GM12878 (cell line): Measurements from ENCODE around the gene AKR1B15. TPM values are rescaled to one million over a fixed set of nuclear protein-coding genes. Genes with fewer than 3 reads are reported as not detected.

Experiments
- ATAC-seq: fragments of 200-7000 bp; cut with Tn5 transposase; 3 replicates; pipeline ENCODE4 v1.9.1; 2020; ENCODE audit warnings: mild to moderate bottlenecking, moderate library complexity
- BruUV-seq: library from RNA; stranded (reverse); fragments of 400-500 nt; replicated peaks from 2 replicates; lab custom pipeline; 2021; lab: Mats Ljungman, UMichigan
- CTCF ChIA-PET: fragments of 300-600 bp; sonication (Branson Sonifier 250); formaldehyde crosslinking; extraction: SDS; loops from one replicate; lab custom pipeline; 2021; ENCODE audit warnings: inconsistent platforms; lab: Yijun Ruan, JAX
- POLR2A ChIA-PET: fragments of 350-600 bp; formaldehyde crosslinking; extraction: SDS; loops from one replicate; lab custom pipeline; 2021; ENCODE audit warnings: inconsistent platforms; lab: Charles Lee
- RAD21 ChIA-PET: fragments of 300-600 bp; sonication (Branson Sonifier 250); formaldehyde crosslinking; loops from one replicate; lab custom pipeline; 2023; ENCODE audit warnings: antibody characterized with exemption; ENCODE audit not compliant: unreplicated experiment; lab: Charles Lee
- SMC1A ChIA-PET: fragments of 300-600 bp; sonication (Branson Sonifier 250); formaldehyde crosslinking; loops from one replicate; lab custom pipeline; 2023; ENCODE audit not compliant: unreplicated experiment, uncharacterized antibody; lab: Charles Lee
- DNase-seq: peaks from one replicate; pipeline ENCODE4 v3.0.0-alpha.2; 2011; ENCODE audit warnings: low read depth, low spot score
- FAIRE-seq: peaks from 3 replicates; lab custom pipeline; 2011; peaks lifted over from hg19 to GRCh38; lab: Jason Lieb, UNC
- H2AFZ ChIP-seq: 2 replicates; pipeline ENCODE4 v1.6.0; 2011; ENCODE audit warnings: low read depth, low read length, control low read depth; ENCODE audit not compliant: control insufficient read depth
- H3K27ac ChIP-seq: 2 replicates; pipeline ENCODE4 v1.5.1; 2011; ENCODE audit warnings: control low read depth; ENCODE audit not compliant: control insufficient read depth, insufficient read depth
- H3K27me3 ChIP-seq, 2 experiments: replicated peaks in 1 of 2; 2 replicates each; pipeline versions ENCODE4 v1.6.0 to v1.6.1; 2011; ENCODE audit warnings: low read length in 1 of 2; ENCODE audit not compliant: control insufficient read depth in 2 of 2, insufficient read depth in 2 of 2
- H3K36me3 ChIP-seq, 2 experiments: 2 replicates each; pipeline ENCODE4 v1.5.1; 2011; ENCODE audit warnings: low read length in 1 of 2; ENCODE audit not compliant: control insufficient read depth in 2 of 2, insufficient read depth in 2 of 2
- H3K4me1 ChIP-seq: 2 replicates; pipeline ENCODE4 v1.6.1; 2011; ENCODE audit warnings: mild to moderate bottlenecking, low read length, moderate library complexity, mixed read lengths; ENCODE audit not compliant: control insufficient read depth, insufficient read depth
- H3K4me2 ChIP-seq: 2 replicates; pipeline ENCODE4 v1.6.0; 2011; ENCODE audit warnings: control low read depth; ENCODE audit not compliant: control insufficient read depth, insufficient read depth
- H3K4me3 ChIP-seq: fragments of 200-600 bp; sonication (generic); 2 replicates; pipeline ENCODE4 v1.5.1; 2016
- H3K79me2 ChIP-seq: 2 replicates; pipeline ENCODE4 v1.6.0; 2011; ENCODE audit warnings: low read length; ENCODE audit not compliant: control insufficient read depth, insufficient read depth
- H3K9ac ChIP-seq: 2 replicates; pipeline ENCODE4 v1.8.0; 2011; ENCODE audit warnings: low read length, control low read depth, mixed read lengths; ENCODE audit not compliant: control insufficient read depth, insufficient read depth
- H3K9me3 ChIP-seq: replicated peaks from 3 replicates; pipeline ENCODE4 v1.5.1; 2011; ENCODE audit warnings: mild to moderate bottlenecking, low read length; ENCODE audit not compliant: control insufficient read depth, insufficient read depth
- H4K20me1 ChIP-seq: 2 replicates; pipeline ENCODE4 v1.6.0; 2011; ENCODE audit not compliant: control insufficient read depth, insufficient read depth
- CHD1 ChIP-seq: IDR thresholded peaks from 2 replicates; pipeline ENCODE4 v1.6.1; 2012; ENCODE audit warnings: low read depth, low read length, improper control_type of control experiment
- KLF5 ChIP-seq: fragments of 450-650 bp; IDR thresholded peaks from 2 replicates; pipeline ENCODE4 v1.6.1; 2014; ENCODE audit warnings: mild to moderate bottlenecking; ENCODE audit not compliant: partially characterized antibody
- NFYA ChIP-seq: IDR thresholded peaks from 2 replicates; pipeline ENCODE4 v1.6.1; 2011; ENCODE audit warnings: low read depth, mild to moderate bottlenecking, low read length, improper control_type of control experiment, borderline replicate concordance
- ZNF592 ChIP-seq: fragments of 450-650 bp; IDR thresholded peaks from 2 replicates; pipeline ENCODE4 v1.6.1; 2017; ENCODE audit warnings: mild to moderate bottlenecking, moderate library complexity
- WGBS: methylation state at CpG from one replicate; pipeline ENCODE4 v1.1.6; 2016; ENCODE audit warnings: low lambda C conversion rate; ENCODE audit not compliant: insufficient replicate concordance, insufficient coverage; ENCODE audit errors: missing lambda C conversion rate; 5-methylcytosine and 5-hydroxymethylcytosine counted together
- in situ Hi-C: fragments of 300-500 bp; cut with MboI; formaldehyde crosslinking; loops from 9 replicates; pipeline ENCODE4 v1.14.3; 2018; ENCODE audit warnings: mixed read lengths
- intact Hi-C: fragments of 100-400 bp; cut with micrococcal nuclease; formaldehyde crosslinking; loops from one replicate; pipeline ENCODE4 v1.14.2; 2022; ENCODE audit not compliant: unreplicated experiment
- polyA plus RNA-seq, 11 experiments: library from polyadenylated mRNA; depleted of rRNA in 4 of 11; unstranded in 6 of 11; stranded (reverse) in 5 of 11; fragments of >200 nt; fragmentation: Nextera tagmentation in 4 of 11; fragmentation: Illumina TruSeq in 1 of 11; extraction: Ambion mirVana in 4 of 11; extraction: Trizol in 1 of 11; gene quantifications; 1 replicate in 1 of 11; 2 replicates in 10 of 11; pipeline versions ENCODE4 v1.2.1 to v1.2.3, GENCODE V29; 2011 to 2016; ENCODE audit warnings: inconsistent platforms in 2 of 11, missing spikeins in 2 of 11, low read depth in 1 of 11
- total RNA-seq, 4 experiments: library from RNA; depleted of rRNA in 3 of 4; stranded (reverse); fragments of >200 nt in 3 of 4; fragmentation: Illumina TruSeq in 1 of 4; extraction: Trizol in 1 of 4; gene quantifications; 2 replicates each; pipeline versions ENCODE4 v1.2.1 to v1.2.3, GENCODE V29; 2013 to 2021
- TF ChIP-seq, protein P1 (sequence below): IDR thresholded peaks from 2 replicates; pipeline ENCODE4 v1.6.1; 2011; ENCODE audit warnings: mild to moderate bottlenecking, low read depth, low read length, moderate library complexity; ENCODE audit not compliant: insufficient replicate concordance

Gene AKR1B15
- total and polyA plus RNA-seq, 10 of the 15 experiments (the other 5 are each of a cell fraction or from before 2014, with no cell fraction given) = 0.06 TPM; not detected in 9

DNA sequence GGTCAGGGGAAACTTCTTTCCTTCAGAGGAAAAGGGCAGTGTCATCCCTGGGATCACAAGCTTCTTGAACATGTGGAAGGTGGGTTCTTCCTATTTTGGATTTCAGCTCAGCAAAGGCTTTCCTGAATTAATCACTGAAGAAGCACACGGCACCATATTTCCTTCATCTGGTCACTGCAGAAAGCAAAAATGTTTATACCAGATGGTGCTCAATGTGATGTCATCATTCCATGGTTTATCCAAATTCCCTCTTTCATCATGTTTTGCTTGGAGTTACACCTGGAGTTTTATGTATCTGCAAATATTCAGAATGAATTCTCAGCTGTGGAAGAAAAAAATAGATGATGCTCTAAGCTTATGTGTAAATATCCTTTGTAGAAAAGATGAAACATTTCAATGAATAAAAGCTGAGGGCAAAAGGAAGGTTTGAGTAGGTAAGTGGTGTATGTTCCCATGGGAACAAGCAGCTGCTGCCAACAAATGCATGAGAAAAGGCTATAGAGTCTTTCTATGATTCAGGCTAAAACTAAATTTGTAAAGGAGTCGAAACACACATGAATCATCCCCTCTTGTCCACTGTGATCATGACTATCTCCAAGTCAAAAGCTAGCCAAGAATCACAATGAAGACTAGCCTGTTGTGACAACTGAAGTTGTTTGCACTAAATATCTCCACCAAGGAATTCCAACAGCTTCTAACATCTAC is 70.9 kb downstream of the AKR1B15 start:
- RAD21 ChIA-PET = interaction anchor here (0.6 kb wide), 1 partner anchor 347 kb away, joined by 3 read pairs; no protein-coding TSS in a partner anchor
- Histone ChIP-seq H3K36me3 (no peaks in the 10 kb centered on the region), H3K9ac (no peak overlapping the region), H3K79me2 (no peaks in the 10 kb centered on the region), H3K4me2 (no peak overlapping the region), H3K27ac (no peak overlapping the region), H3K4me3 (no peak overlapping the region), H3K9me3 (no peaks in the 10 kb centered on the region), H3K27me3 (peaks cover 0 to 3% of the 10 kb centered on the region in 2 experiments; a peak in 2 of 4 replicates), H2AFZ (no peak overlapping the region), H3K4me1 (no peaks in the 10 kb centered on the region), H4K20me1 (no peaks in the 10 kb centered on the region)
- ATAC-seq (no peak), FAIRE-seq (no peak), DNase-seq (no peak)
- CTCF ChIA-PET = interaction anchor here (1.3 to 3.6 kb wide), 4 partner anchors 12 to 72 kb away, joined by 3 to 19 read pairs (median 6); no protein-coding TSS in a partner anchor
- TF ChIP-seq CHD1 = no peak
- in situ Hi-C loops = no loop called here
- no TSS peak for BruUV-seq
- 19% methylated on average over 2 of the region's 2 CpGs for WGBS
- intact Hi-C loops = no loop called here
- POLR2A ChIA-PET = no interaction called here
- SMC1A ChIA-PET = interaction anchor here (0.6 to 2.3 kb wide), 7 partner anchors 12 to 188 kb away, joined by 3 to 6 read pairs (median 4); partner anchors contain the start of gene BPGM

DNA sequence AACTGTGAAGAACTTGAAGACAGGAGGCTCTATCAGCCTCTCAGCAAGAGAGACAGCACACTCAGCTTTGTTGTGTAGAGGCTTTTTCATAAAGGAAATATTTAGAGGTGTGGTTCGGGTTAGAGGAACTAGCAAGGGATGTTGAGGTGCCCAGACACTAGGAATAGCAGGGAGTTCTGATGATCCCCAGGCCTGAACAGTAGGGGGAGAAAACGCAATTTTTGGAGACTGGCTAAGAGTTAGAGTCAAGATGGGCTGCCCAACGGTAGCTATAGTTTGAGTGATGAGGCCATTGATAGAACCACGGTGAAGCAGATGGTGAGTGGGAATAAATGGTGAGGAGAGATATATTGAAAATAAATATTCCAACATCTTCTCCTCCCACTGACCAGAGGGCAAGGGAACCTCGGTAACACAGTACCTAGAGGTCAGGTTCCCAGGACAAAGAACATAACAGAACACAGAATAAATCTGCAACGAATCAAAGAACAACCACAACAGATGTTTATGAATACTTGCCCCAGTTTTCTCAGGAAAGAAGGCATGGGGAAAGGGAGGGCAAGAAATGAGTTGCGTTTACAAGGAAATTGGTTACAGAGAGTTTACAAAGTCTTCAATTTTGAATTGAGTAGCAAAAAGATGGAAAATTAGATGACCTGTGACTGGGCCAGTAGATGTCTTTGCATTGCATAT is 73.5 kb downstream of the AKR1B15 start:
- no peak overlapping the region for H3K27ac ChIP-seq
- FAIRE-seq = no peak
- ChIA-PET RAD21 (no interaction called here), SMC1A (no interaction called here), CTCF (interaction anchor here (1.3 to 3.6 kb wide), 4 partner anchors 10 to 190 kb away, joined by 3 to 19 read pairs (median 4); no protein-coding TSS in a partner anchor), POLR2A (no interaction called here)
- H4K20me1 ChIP-seq = no peaks in the 10 kb centered on the region
- H3K9me3 ChIP-seq = no peaks in the 10 kb centered on the region
- no peak overlapping the region for H3K9ac ChIP-seq
- no peaks in the 10 kb centered on the region for H3K79me2 ChIP-seq
- ATAC-seq = no peak
- H3K4me3 ChIP-seq = no peak overlapping the region
- WGBS = 33% methylated on average over 7 of the region's 7 CpGs
- H2AFZ ChIP-seq = no peak overlapping the region
- DNase-seq = no peak
- BruUV-seq = no TSS peak
- H3K36me3 ChIP-seq = no peaks in the 10 kb centered on the region
- in situ Hi-C loops (no loop called here), intact Hi-C loops (no loop called here)
- H3K4me2 ChIP-seq = no peak overlapping the region
- no peaks in the 10 kb centered on the region for H3K4me1 ChIP-seq
- H3K27me3 ChIP-seq = peaks cover 0 to under 1% of the 10 kb centered on the region in 2 experiments; a peak in 2 of 4 replicates
- TF ChIP-seq NFYA (no peak), KLF5 (no peak), ZNF592 (no peak)
- TF ChIP-seq, protein P1, sequence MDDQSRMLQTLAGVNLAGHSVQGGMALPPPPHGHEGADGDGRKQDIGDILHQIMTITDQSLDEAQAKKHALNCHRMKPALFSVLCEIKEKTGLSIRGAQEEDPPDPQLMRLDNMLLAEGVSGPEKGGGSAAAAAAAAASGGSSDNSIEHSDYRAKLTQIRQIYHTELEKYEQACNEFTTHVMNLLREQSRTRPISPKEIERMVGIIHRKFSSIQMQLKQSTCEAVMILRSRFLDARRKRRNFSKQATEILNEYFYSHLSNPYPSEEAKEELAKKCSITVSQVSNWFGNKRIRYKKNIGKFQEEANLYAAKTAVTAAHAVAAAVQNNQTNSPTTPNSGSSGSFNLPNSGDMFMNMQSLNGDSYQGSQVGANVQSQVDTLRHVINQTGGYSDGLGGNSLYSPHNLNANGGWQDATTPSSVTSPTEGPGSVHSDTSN = no peak
